ENCODE results near the gene EDEM2. TPM values are rescaled to one million over a fixed set of nuclear protein-coding genes. Genes with fewer than 3 reads are reported as not detected.
A peak's percentile ranks its signal among the peaks of the same experiment; 100 is the strongest.

EDEM2 gene
- total RNA-seq, 4 donors from 2014 or later = 13.7 to 31.0 (median 25.0) TPM

DNA sequence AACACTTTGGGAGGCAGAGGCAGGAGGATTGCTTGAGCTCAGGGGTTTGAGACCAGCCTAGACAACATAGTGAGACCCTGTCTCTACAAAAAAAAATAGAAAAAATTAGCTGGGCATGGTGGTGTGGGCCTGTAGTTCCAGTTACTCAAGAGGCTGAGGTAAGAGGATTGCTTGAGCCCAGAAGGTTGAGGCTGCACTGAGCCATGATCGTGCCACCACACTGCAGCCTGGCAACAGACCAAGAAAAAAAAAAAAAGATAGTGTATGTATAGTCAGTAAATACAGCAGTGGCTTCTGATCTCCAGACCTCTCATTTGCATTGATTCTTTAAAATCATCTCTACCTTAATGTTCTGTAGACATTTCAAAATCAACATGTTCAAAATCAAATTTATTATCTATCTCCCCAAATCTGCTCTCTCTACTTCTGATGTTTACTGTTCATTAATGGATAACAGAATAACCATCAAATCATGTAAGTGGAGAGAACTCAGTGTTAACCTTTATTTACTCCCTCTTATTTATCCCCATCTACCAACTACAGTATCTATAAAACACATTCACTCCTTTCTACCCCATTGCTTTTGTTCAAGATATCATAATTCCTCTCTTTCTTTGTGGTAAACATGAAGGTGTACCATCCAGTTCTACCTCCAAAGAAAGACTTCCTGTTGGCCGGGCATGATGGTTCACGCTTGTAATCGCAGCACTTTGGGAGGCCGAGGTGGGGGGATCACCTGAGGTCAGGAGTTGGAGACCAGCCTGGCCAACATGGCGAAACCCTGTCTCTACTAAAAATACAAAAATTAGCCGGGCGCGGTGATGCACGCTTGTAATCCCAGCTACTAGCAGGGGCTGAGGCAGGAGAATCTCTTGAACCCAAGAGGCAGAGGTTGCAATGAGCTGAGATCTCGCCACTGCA is 32.4 kb upstream of the EDEM2 start:
- H3K9me3 ChIP-seq = no peaks in the 10 kb centered on the region
- 76 to 85% methylated on average over 11 of the region's 11 CpGs for WGBS, 2 donors
- no peaks in the 10 kb centered on the region for H3K36me3 ChIP-seq
- H3K4me3 ChIP-seq (replicated peaks in 1 of 3) = no peak overlapping the region
- H3K27me3 ChIP-seq = no peaks in the 10 kb centered on the region
- peaks cover 2 to 6% of the 10 kb centered on the region in 2 donors for H3K4me1 ChIP-seq
- intact Hi-C loops (cut with DNase I) = no loop called here
- no peak for DNase-seq
- no peak overlapping the region for H3K27ac ChIP-seq
- TF ChIP-seq, protein P1, sequence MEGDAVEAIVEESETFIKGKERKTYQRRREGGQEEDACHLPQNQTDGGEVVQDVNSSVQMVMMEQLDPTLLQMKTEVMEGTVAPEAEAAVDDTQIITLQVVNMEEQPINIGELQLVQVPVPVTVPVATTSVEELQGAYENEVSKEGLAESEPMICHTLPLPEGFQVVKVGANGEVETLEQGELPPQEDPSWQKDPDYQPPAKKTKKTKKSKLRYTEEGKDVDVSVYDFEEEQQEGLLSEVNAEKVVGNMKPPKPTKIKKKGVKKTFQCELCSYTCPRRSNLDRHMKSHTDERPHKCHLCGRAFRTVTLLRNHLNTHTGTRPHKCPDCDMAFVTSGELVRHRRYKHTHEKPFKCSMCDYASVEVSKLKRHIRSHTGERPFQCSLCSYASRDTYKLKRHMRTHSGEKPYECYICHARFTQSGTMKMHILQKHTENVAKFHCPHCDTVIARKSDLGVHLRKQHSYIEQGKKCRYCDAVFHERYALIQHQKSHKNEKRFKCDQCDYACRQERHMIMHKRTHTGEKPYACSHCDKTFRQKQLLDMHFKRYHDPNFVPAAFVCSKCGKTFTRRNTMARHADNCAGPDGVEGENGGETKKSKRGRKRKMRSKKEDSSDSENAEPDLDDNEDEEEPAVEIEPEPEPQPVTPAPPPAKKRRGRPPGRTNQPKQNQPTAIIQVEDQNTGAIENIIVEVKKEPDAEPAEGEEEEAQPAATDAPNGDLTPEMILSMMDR (IDR thresholded peaks at IDR 0.05) = no peak
- no peak for TF ChIP-seq POLR2A (IDR thresholded peaks at IDR 0.05)

DNA sequence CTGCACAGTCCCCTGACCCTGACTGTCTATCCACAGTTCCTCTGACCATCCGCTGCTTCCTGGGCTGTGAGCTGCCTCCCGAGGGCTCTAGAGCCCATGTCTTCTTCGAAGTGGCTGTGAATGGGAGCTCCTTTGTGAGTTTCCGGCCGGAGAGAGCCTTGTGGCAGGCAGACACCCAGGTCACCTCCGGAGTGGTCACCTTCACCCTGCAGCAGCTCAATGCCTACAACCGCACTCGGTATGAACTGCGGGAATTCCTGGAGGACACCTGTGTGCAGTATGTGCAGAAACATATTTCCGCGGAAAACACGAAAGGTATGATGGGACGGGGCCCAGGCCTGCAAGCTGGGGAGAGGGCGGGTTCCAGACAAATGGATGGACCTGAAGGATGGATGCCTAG is 29.0 kb upstream of the EDEM2 start:
- Histone ChIP-seq H3K36me3 (no peaks in the 10 kb centered on the region), H3K4me1 (peaks cover 8 to 18% of the 10 kb centered on the region in 2 donors), H3K27ac (no peak overlapping the region), H3K9me3 (no peaks in the 10 kb centered on the region), H3K27me3 (no peaks in the 10 kb centered on the region), H3K4me3 (replicated peaks in 1 of 3) (no peak overlapping the region)
- 94 to 98% methylated on average over 14 of the region's 14 CpGs for WGBS, 2 donors
- DNase-seq = no peak
- TF ChIP-seq POLR2A (IDR thresholded peaks at IDR 0.05) = no peak
- TF ChIP-seq, protein P1 (IDR thresholded peaks at IDR 0.05) = no peak
- intact Hi-C loops (cut with DNase I) = no loop called here

DNA sequence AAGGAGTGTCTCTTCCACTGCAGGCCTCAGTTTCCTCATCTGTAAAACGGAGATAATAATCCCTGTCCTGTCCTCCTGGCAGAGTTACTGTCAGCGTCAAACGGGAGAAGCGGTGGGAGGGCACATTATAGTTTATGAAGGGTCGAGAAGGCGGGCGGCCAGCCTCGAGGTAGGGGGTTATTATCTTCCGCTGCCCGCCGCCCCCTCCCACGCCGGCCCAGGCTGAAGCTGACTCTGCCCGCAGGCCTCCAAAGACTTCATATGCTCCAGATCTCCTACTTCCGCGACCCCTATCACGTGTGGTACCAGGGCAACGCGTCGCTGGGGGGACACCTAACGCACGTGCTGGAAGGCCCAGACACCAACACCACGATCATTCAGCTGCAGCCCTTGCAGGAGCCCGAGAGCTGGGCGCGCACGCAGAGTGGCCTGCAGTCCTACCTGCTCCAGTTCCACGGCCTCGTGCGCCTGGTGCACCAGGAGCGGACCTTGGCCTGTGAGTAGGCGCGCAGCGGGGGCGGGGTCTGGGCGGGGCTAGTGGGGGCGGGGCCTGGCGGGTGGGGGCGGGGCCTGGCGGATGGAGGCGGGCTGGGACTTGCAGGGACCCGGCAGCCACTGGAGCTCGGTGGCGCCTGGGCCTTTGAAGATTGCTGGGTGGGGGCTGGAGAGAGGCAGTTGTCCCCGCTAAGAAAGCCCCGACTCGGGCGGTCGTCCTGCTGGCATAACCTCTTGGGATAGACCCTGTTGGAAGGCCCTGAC is 27.5 kb upstream of the EDEM2 start:
- H3K4me3 ChIP-seq (replicated peaks in 1 of 3) = no peak overlapping the region

DNA sequence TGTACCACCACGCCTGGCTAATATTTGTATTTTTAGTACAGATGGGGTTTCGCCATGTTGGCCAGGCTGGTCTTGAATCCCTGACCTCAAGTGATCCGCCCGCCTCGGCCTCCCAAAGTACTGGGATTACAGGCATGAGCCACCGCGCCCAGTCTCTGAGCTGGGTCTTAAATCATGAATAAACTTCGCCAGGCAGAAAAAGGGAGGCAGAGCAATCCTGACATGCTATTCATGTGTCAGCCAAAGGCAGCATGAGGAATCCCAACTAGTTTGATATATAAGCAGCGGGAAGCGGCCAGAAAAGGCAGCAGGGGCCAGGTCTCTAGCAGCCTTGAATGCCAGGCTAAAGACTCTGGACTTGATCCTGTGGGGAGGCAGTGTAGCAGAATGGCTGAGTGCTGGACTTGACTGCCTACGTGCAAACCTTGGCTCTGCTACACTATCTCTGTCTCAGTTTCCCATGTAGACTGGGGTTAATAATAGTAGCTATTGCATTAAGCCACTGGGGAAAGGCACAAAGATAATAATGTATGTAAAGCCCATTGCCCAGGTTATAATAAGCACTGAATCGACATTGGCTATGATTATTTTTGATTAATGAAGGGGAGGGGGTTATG is 26.5 kb upstream of the EDEM2 start:
- Histone ChIP-seq H3K4me1 (peaks cover 8 to 18% of the 10 kb centered on the region in 2 donors), H3K9me3 (no peaks in the 10 kb centered on the region), H3K27me3 (no peaks in the 10 kb centered on the region), H3K36me3 (no peaks in the 10 kb centered on the region), H3K4me3 (replicated peaks in 1 of 3) (no peak overlapping the region), H3K27ac (no peak overlapping the region)
- intact Hi-C loops (cut with DNase I) = no loop called here
- 87 to 89% methylated on average over 12 of the region's 12 CpGs for WGBS, 2 donors
- TF ChIP-seq, protein P1 (IDR thresholded peaks at IDR 0.05) = no peak
- no peak for TF ChIP-seq POLR2A (IDR thresholded peaks at IDR 0.05)
- no peak for DNase-seq

More for the DNA sequence above, 27.5 kb upstream of the EDEM2 start:
- Histone ChIP-seq H3K27me3 (no peaks in the 10 kb centered on the region), H3K4me1 (peaks cover 8 to 18% of the 10 kb centered on the region in 2 donors), H3K36me3 (no peaks in the 10 kb centered on the region), H3K9me3 (no peaks in the 10 kb centered on the region), H3K27ac (no peak overlapping the region)
- no peak for TF ChIP-seq POLR2A (IDR thresholded peaks at IDR 0.05)
- TF ChIP-seq, protein P1 (IDR thresholded peaks at IDR 0.05) = no peak
- intact Hi-C loops (cut with DNase I) = no loop called here
- DNase-seq = peak; percentile 9 to 16
- 44 to 58% methylated on average over 28 to 42 of the region's 49 CpGs for WGBS, 2 donors
